ENCODE results near the gene GPR26. TPM values are rescaled to one million over a fixed set of nuclear protein-coding genes. Genes with fewer than 3 reads are reported as not detected.

The GPR26 gene
- total RNA-seq, 2 donors from 2014 or later = not detected

DNA sequence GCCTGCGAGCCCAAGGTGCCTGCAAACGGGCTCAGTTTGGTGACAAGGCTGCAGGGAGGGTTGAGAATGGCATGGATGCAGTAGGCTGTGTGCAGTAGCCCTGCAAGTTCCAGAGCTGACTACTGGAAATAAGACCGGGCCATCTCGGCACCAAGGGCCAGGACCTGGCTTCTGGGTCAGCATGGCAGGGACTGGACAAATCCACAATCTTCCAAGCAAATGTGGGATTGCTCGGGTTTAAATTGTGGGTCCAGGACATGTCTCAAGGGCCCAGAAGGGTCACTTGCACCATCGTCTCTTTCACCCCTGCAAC is 78.0 kb downstream of the GPR26 start:
- intact Hi-C loops (cut with DNase I) = no loop called here
- DNase-seq = no peak
- no peak for ATAC-seq

Other genes with a start within 250 kb of the GPR26 start
- 10 to 100 TPM; 12.5 to 17.0 TPM for gene CPXM2, start 225.5 kb downstream of the GPR26 start, total RNA-seq

Data from left cardiac atrium (tissue), 4 donors.